A549 (cell line): ENCODE results near the gene MOV10. TPM values are rescaled to one million over a fixed set of nuclear protein-coding genes. Genes with fewer than 3 reads are reported as not detected.
"Not testable (repeated sequence)": the region's sequence is repeated elsewhere in the genome, so short reads cannot be mapped to it uniquely, and the experiment has no call there.

ENCODE experiments used
- ATAC-seq, 2 experiments: fragments of 200-7000 bp in 1 of 2; fragments of >200 bp in 1 of 2; cut with Nextera tagmentation in 1 of 2; cut with Tn5 transposase in 1 of 2; 3 replicates each; pipeline versions ENCODE4 v1.8.0 to v1.9.1; 2018 to 2020; ENCODE audit warnings: mild to moderate bottlenecking in 1 of 2, moderate library complexity in 1 of 2
- CTCF ChIA-PET: fragments of 300-600 bp; sonication (Branson Sonifier 250); formaldehyde crosslinking; extraction: SDS; loops from one replicate; lab custom pipeline; 2021; ENCODE audit warnings: antibody characterized with exemption, inconsistent platforms; lab: Yijun Ruan, JAX
- POLR2A ChIA-PET: fragments of 350-600 bp; formaldehyde crosslinking; extraction: SDS; loops from one replicate; lab custom pipeline; 2021; ENCODE audit warnings: antibody characterized with exemption, inconsistent platforms; lab: Yijun Ruan, JAX
- DNase-seq, 2 experiments: peaks; one replicate each; pipeline versions ENCODE4 v3.0.0 to v3.0.0-alpha.2; 2011 to 2016; ENCODE audit warnings: low read depth in 1 of 2, low spot score in 1 of 2
- FAIRE-seq: peaks from 2 replicates; lab custom pipeline; 2011; peaks lifted over from hg19 to GRCh38; lab: Jason Lieb, UNC
- H3K27ac ChIP-seq, 2 experiments: fragments of >200 bp; sonication (Bioruptor Twin); formaldehyde crosslinking; 3 replicates each; pipeline ENCODE4 v1.5.1; 2016 to 2017
- H3K4me1 ChIP-seq: fragments of >200 bp; sonication (Bioruptor Twin); formaldehyde crosslinking; 3 replicates; pipeline ENCODE4 v1.6.1; 2016
- H3K4me2 ChIP-seq: fragments of >200 bp; sonication (Bioruptor Twin); formaldehyde crosslinking; 3 replicates; pipeline ENCODE4 v1.6.1; 2016
- H3K4me3 ChIP-seq: fragments of >200 bp; sonication (Bioruptor Twin); formaldehyde crosslinking; 3 replicates; pipeline ENCODE4 v1.5.1; 2016
- H3K9me3 ChIP-seq: fragments of >200 bp; sonication (Bioruptor Twin); formaldehyde crosslinking; 3 replicates; pipeline ENCODE4 v1.6.1; 2016
- BHLHE40 ChIP-seq: IDR thresholded peaks from 2 replicates; pipeline ENCODE4 v1.6.1; 2012; ENCODE audit warnings: low read depth, low read length, inconsistent platforms
- CBX8 ChIP-seq: fragments of 200-600 bp; sonication (generic); IDR thresholded peaks from 2 replicates; pipeline ENCODE4 v1.6.1; 2016
- ESRRA ChIP-seq: fragments of 150-350 bp; IDR thresholded peaks from 2 replicates; pipeline ENCODE4 v1.6.1; 2014; ENCODE audit warnings: mild to moderate bottlenecking, low read length, borderline replicate concordance
- FOSL2 ChIP-seq, 2 experiments: fragments of 450-650 bp in 1 of 2; fragments of >200 bp in 1 of 2; sonication (Bioruptor Twin) in 1 of 2; formaldehyde crosslinking; IDR thresholded peaks; 2 replicates each; pipeline versions ENCODE4 v1.5.0 to v1.6.1; 2016 to 2020; ENCODE audit warnings: mild to moderate bottlenecking in 1 of 2, moderate library complexity in 1 of 2
- HMGXB4 ChIP-seq: fragments of 250-450 bp; sonication (Bioruptor Pico); IDR thresholded peaks from 2 replicates; pipeline ENCODE4 v1.5.0; 2021; ENCODE audit warnings: mild to moderate bottlenecking, moderate library complexity, borderline replicate concordance
- HOXB13 ChIP-seq: fragments of 250-450 bp; sonication (Bioruptor Pico); IDR thresholded peaks from 2 replicates; pipeline ENCODE4 v1.5.0; 2020; ENCODE audit warnings: low read depth, mild to moderate bottlenecking, moderate library complexity
- NR3C1 ChIP-seq: fragments of >200 bp; sonication (Bioruptor Twin); formaldehyde crosslinking; IDR thresholded peaks from 3 replicates; pipeline ENCODE4 v1.6.1; 2017
- POLR2A ChIP-seq: IDR thresholded peaks from 2 replicates; pipeline ENCODE4 v1.6.1; 2012; ENCODE audit warnings: mild to moderate bottlenecking, low read length
- RAD21 ChIP-seq, 2 experiments: fragments of >200 bp in 1 of 2; sonication (Bioruptor Twin) in 1 of 2; formaldehyde crosslinking in 1 of 2; IDR thresholded peaks in 1 of 2; conservative IDR thresholded peaks in 1 of 2; 2 replicates in 1 of 2; 3 replicates in 1 of 2; pipeline ENCODE4 v1.6.1; 2012 to 2018; ENCODE audit warnings: inconsistent platforms in 1 of 2
- RFX5 ChIP-seq: fragments of 450-650 bp; IDR thresholded peaks from 2 replicates; pipeline ENCODE4 v1.7.1; 2014; ENCODE audit warnings: antibody characterized with exemption, mild to moderate bottlenecking, moderate library complexity
- SMC3 ChIP-seq: fragments of >200 bp; sonication (Bioruptor Twin); formaldehyde crosslinking; IDR thresholded peaks from 3 replicates; pipeline ENCODE4 v1.6.1; 2018; ENCODE audit warnings: inconsistent platforms
- TP53 ChIP-seq: fragments of 250-450 bp; sonication (Bioruptor Pico); IDR thresholded peaks from 2 replicates; pipeline ENCODE4 v1.5.0; 2021; ENCODE audit warnings: mild to moderate bottlenecking, moderate library complexity
- WGBS: methylation state at CpG from one replicate; pipeline ENCODE4 v1.1.6; 2017; ENCODE audit errors: missing lambda C conversion rate; 5-methylcytosine and 5-hydroxymethylcytosine counted together
- polyA plus RNA-seq, 4 experiments: library from polyadenylated mRNA; depleted of rRNA in 3 of 4; stranded (reverse); fragments of >200 nt; fragmentation: RNase III in 1 of 4; extraction: RNeasy Plus Mini Kit Qiagen cat#74134 plus additional on column Dnase treatment in 1 of 4; gene quantifications; 2 replicates in 3 of 4; 3 replicates in 1 of 4; pipeline ENCODE4 v1.2.3, GENCODE V29; 2011 to 2017
- TF ChIP-seq, protein P1 (sequence below): fragments of 200-600 bp; sonication (generic); IDR thresholded peaks from 2 replicates; pipeline ENCODE4 v1.6.1; 2016; ENCODE audit warnings: antibody characterized with exemption, mild to moderate bottlenecking, moderate library complexity
- TF ChIP-seq, protein P2 (sequence below): fragments of >200 bp; sonication (Bioruptor Twin); formaldehyde crosslinking; IDR thresholded peaks from 3 replicates; pipeline ENCODE4 v1.5.1; 2016
- TF ChIP-seq, protein P3 (sequence below): fragments of >200 bp; sonication (Bioruptor Twin); formaldehyde crosslinking; IDR thresholded peaks from 3 replicates; pipeline ENCODE4 v1.6.1; 2016
- TF ChIP-seq, protein P4 (sequence below): IDR thresholded peaks from 2 replicates; pipeline ENCODE4 v1.6.1; 2012

Gene MOV10
- polyA plus RNA-seq, 2 of the 4 experiments (the other 2 are of a cell fraction), result 27.3 to 37.3 TPM

GRCh38 chr1:112720800-112721199 is 46.3 kb downstream of the MOV10 start:
- POLR2A ChIA-PET, result no interaction called here

GRCh38 chr1:112721294-112721693 is 46.8 kb downstream of the MOV10 start:
- H3K4me1 ChIP-seq, H3K4me3 ChIP-seq, H3K9me3 ChIP-seq, H3K27ac ChIP-seq, DNase-seq, FAIRE-seq, ATAC-seq, POLR2A ChIA-PET, H3K4me2 ChIP-seq: not testable (repeated sequence)
- 59% methylated on average over 2 of the region's 2 CpGs for WGBS
- CTCF ChIA-PET, result interaction anchor here (1.0 to 18.0 kb wide), 5 partner anchors 8 to 321 kb away, joined by 3 to 576 read pairs (median 6); no protein-coding TSS in a partner anchor

More at GRCh38 chr1:112720800-112721199, 46.3 kb downstream of the MOV10 start:
- WGBS, result 17% methylated on average over 3 of the region's 3 CpGs
- H3K4me1 ChIP-seq, result no peaks in the 10 kb centered on the region
- H3K4me3 ChIP-seq, result no peak overlapping the region
- DNase-seq (no peak), ATAC-seq (no peak), FAIRE-seq (no peak)
- H3K4me2 ChIP-seq, result no peak overlapping the region
- TF ChIP-seq RFX5 (no peak), FOSL2 (IDR thresholded peaks at IDR 0.05) (no peak), FOSL2 (CRISPR knock-in tag; IDR thresholded peaks at IDR 0.05) (no peak), HOXB13 (no peak), TP53 (CRISPR knock-in tag) (no peak), SMC3 (no peak), CBX8 (no peak), NR3C1 (no peak), BHLHE40 (no peak), POLR2A (no peak), RAD21 (conservative IDR thresholded peaks at IDR 0.05 in 1 of 2, IDR thresholded peaks at IDR 0.05 in 1 of 2) (no peak), ESRRA (no peak), HMGXB4 (CRISPR knock-in tag) (no peak)
- TF ChIP-seq, protein P1, sequence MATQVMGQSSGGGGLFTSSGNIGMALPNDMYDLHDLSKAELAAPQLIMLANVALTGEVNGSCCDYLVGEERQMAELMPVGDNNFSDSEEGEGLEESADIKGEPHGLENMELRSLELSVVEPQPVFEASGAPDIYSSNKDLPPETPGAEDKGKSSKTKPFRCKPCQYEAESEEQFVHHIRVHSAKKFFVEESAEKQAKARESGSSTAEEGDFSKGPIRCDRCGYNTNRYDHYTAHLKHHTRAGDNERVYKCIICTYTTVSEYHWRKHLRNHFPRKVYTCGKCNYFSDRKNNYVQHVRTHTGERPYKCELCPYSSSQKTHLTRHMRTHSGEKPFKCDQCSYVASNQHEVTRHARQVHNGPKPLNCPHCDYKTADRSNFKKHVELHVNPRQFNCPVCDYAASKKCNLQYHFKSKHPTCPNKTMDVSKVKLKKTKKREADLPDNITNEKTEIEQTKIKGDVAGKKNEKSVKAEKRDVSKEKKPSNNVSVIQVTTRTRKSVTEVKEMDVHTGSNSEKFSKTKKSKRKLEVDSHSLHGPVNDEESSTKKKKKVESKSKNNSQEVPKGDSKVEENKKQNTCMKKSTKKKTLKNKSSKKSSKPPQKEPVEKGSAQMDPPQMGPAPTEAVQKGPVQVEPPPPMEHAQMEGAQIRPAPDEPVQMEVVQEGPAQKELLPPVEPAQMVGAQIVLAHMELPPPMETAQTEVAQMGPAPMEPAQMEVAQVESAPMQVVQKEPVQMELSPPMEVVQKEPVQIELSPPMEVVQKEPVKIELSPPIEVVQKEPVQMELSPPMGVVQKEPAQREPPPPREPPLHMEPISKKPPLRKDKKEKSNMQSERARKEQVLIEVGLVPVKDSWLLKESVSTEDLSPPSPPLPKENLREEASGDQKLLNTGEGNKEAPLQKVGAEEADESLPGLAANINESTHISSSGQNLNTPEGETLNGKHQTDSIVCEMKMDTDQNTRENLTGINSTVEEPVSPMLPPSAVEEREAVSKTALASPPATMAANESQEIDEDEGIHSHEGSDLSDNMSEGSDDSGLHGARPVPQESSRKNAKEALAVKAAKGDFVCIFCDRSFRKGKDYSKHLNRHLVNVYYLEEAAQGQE, result no peak
- TF ChIP-seq, protein P2, sequence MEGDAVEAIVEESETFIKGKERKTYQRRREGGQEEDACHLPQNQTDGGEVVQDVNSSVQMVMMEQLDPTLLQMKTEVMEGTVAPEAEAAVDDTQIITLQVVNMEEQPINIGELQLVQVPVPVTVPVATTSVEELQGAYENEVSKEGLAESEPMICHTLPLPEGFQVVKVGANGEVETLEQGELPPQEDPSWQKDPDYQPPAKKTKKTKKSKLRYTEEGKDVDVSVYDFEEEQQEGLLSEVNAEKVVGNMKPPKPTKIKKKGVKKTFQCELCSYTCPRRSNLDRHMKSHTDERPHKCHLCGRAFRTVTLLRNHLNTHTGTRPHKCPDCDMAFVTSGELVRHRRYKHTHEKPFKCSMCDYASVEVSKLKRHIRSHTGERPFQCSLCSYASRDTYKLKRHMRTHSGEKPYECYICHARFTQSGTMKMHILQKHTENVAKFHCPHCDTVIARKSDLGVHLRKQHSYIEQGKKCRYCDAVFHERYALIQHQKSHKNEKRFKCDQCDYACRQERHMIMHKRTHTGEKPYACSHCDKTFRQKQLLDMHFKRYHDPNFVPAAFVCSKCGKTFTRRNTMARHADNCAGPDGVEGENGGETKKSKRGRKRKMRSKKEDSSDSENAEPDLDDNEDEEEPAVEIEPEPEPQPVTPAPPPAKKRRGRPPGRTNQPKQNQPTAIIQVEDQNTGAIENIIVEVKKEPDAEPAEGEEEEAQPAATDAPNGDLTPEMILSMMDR, result no peak
- TF ChIP-seq, protein P3, sequence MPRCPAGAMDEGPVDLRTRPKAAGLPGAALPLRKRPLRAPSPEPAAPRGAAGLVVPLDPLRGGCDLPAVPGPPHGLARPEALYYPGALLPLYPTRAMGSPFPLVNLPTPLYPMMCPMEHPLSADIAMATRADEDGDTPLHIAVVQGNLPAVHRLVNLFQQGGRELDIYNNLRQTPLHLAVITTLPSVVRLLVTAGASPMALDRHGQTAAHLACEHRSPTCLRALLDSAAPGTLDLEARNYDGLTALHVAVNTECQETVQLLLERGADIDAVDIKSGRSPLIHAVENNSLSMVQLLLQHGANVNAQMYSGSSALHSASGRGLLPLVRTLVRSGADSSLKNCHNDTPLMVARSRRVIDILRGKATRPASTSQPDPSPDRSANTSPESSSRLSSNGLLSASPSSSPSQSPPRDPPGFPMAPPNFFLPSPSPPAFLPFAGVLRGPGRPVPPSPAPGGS, result no peak
- TF ChIP-seq, protein P4, sequence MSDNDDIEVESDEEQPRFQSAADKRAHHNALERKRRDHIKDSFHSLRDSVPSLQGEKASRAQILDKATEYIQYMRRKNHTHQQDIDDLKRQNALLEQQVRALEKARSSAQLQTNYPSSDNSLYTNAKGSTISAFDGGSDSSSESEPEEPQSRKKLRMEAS, result no peak
- CTCF ChIA-PET, result interaction anchor here (1.8 to 18.0 kb wide), 4 partner anchors 9 to 322 kb away, joined by 6 to 576 read pairs (median 18); no protein-coding TSS in a partner anchor
- no peak overlapping the region for H3K27ac ChIP-seq
- H3K9me3 ChIP-seq, result no peaks in the 10 kb centered on the region
